ENCODE measurements around the gene ZFP69B. TPM values are rescaled to one million over a fixed set of nuclear protein-coding genes. Genes with fewer than 3 reads are reported as not detected.

The ZFP69B gene
- total RNA-seq, 1 donor from 2014 or later, result 6.7 TPM

DNA sequence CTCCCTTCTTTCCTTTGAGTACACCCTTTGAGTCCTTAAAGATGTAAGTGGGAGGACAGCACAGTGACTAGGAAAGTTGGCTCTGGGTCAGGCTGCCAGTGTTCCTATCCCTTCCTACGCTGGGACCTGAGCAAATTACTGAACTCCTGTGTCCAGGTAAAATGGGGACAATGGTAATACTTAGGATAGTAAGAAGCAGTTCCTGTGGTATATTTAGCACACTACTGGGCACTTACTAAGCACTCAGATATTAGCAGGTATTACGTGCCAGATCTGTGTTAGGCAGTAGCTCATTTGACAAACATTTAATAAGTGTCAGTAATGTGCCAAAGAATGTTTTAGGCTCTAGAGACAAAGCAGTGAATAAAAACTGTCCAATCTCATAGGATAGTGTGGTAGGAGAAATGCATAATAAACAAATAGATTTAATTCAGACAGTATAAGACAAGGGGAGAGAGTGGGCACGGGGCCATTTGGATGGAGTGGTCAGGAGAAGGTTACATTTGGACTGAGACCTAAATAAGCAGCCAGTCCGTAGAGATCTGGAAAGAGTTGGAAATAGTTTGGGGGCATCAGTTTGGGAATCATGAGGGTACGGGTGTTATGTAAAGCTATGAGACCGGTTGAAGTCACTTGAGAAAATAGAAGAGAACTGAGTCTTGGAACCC is 26.2 kb upstream of the ZFP69B start:
- H3K36me3 Mint-ChIP-seq (ENCODE audit: unreplicated experiment), result peaks cover 10% of the 10 kb centered on the region
- no peaks in the 10 kb centered on the region for H3K27me3 Mint-ChIP-seq (ENCODE audit: unreplicated experiment)

DNA sequence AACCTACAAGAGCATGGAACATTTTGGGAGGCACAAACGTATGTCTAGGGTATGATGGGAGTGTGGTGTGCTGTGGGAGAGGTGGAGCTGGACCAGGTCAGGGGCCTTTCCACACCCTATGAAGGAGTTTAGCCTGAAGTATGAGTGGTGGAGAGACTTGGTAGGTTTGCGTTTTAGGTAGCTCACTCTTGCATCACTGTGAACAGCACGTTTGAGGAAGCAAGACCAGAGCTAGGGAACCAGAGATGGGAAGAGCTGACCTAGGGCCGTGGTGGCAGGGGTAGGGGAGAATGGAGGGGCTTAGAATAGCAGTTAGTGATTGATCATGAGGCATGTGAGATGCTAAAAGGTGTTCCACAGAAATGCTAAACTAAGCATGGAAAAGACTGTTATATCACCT is 25.1 kb upstream of the ZFP69B start:
- Mint-ChIP-seq H3K9me3 (ENCODE audit: unreplicated experiment) (no peaks in the 10 kb centered on the region), H3K36me3 (ENCODE audit: unreplicated experiment) (peaks cover 9% of the 10 kb centered on the region), H3K27ac (ENCODE audit: unreplicated experiment) (no peak overlapping the region), H3K4me3 (ENCODE audit: unreplicated experiment) (no peak overlapping the region), H3K4me1 (ENCODE audit: unreplicated experiment) (peaks cover 4% of the 10 kb centered on the region), H3K27me3 (ENCODE audit: unreplicated experiment) (no peaks in the 10 kb centered on the region)
- DNase-seq (ENCODE audit: extremely low spot score, unreplicated experiment), result no peak
- TF ChIP-seq, protein P1, sequence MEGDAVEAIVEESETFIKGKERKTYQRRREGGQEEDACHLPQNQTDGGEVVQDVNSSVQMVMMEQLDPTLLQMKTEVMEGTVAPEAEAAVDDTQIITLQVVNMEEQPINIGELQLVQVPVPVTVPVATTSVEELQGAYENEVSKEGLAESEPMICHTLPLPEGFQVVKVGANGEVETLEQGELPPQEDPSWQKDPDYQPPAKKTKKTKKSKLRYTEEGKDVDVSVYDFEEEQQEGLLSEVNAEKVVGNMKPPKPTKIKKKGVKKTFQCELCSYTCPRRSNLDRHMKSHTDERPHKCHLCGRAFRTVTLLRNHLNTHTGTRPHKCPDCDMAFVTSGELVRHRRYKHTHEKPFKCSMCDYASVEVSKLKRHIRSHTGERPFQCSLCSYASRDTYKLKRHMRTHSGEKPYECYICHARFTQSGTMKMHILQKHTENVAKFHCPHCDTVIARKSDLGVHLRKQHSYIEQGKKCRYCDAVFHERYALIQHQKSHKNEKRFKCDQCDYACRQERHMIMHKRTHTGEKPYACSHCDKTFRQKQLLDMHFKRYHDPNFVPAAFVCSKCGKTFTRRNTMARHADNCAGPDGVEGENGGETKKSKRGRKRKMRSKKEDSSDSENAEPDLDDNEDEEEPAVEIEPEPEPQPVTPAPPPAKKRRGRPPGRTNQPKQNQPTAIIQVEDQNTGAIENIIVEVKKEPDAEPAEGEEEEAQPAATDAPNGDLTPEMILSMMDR (IDR thresholded peaks at IDR 0.05), result no peak

More for the DNA sequence above, 26.2 kb upstream of the ZFP69B start:
- Mint-ChIP-seq H3K27ac (ENCODE audit: unreplicated experiment) (no peak overlapping the region), H3K9me3 (ENCODE audit: unreplicated experiment) (no peaks in the 10 kb centered on the region), H3K4me3 (ENCODE audit: unreplicated experiment) (no peak overlapping the region), H3K4me1 (ENCODE audit: unreplicated experiment) (peaks cover 4% of the 10 kb centered on the region)
- DNase-seq (ENCODE audit: extremely low spot score, unreplicated experiment), result no peak
- TF ChIP-seq, protein P1 (IDR thresholded peaks at IDR 0.05), result no peak

- Mint-ChIP-seq H3K4me1 (ENCODE audit: unreplicated experiment) (peaks cover 10% of the 10 kb centered on the region), H3K27me3 (ENCODE audit: unreplicated experiment) (no peaks in the 10 kb centered on the region), H3K36me3 (ENCODE audit: unreplicated experiment) (peaks cover 4% of the 10 kb centered on the region), H3K9me3 (ENCODE audit: unreplicated experiment) (no peaks in the 10 kb centered on the region), H3K4me3 (ENCODE audit: unreplicated experiment) (no peak overlapping the region), H3K27ac (ENCODE audit: unreplicated experiment) (no peak overlapping the region)
- TF ChIP-seq, protein P1 (IDR thresholded peaks at IDR 0.05), result no peak
- no peak for DNase-seq (ENCODE audit: extremely low spot score, unreplicated experiment)
Observed at GRCh38 chr1:40431385-40431784, 18.9 kb upstream of the ZFP69B start.

DNA sequence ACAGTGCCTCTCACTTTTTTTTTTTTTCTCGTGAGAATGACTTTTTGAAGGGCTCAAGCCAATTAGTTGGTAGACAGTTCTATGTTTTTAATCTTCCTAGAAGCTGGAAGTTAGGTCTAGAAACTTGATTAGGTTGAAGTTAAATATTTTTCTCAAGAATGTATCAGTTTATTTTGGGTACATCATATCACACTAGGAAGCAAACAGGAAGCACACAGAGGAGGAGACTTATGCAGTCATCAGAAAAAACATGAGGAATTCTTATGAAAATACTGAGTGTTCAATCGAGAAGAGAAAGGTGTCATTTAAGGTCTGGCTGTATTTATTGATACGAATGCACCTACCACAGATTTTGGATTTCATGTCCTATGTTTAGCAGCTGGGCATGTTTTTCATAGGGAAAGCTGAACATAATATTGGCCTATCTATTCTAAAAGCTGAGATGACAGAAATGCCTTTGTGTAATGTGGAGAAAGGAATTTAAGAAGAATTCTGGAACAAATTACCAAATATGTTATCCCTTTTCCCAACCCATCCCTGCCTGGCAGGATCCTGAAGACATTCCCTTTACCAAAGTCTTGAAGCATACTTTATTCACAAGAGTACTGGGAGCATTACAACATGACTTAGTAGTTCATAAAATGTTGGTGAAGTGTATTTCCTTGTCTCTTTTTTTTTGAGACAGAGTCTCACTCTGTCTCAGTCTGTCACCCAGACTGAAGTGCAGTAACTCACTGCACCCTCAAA is 17.5 kb upstream of the ZFP69B start:
- TF ChIP-seq, protein P1 (IDR thresholded peaks at IDR 0.05), result no peak
- H3K9me3 Mint-ChIP-seq (ENCODE audit: unreplicated experiment), result no peaks in the 10 kb centered on the region
- peaks cover 10% of the 10 kb centered on the region for H3K4me1 Mint-ChIP-seq (ENCODE audit: unreplicated experiment)
- no peaks in the 10 kb centered on the region for H3K27me3 Mint-ChIP-seq (ENCODE audit: unreplicated experiment)
- H3K27ac Mint-ChIP-seq (ENCODE audit: unreplicated experiment), result no peak overlapping the region
- no peaks in the 10 kb centered on the region for H3K36me3 Mint-ChIP-seq (ENCODE audit: unreplicated experiment)
- DNase-seq (ENCODE audit: extremely low spot score, unreplicated experiment), result no peak
- no peak overlapping the region for H3K4me3 Mint-ChIP-seq (ENCODE audit: unreplicated experiment)

DNA sequence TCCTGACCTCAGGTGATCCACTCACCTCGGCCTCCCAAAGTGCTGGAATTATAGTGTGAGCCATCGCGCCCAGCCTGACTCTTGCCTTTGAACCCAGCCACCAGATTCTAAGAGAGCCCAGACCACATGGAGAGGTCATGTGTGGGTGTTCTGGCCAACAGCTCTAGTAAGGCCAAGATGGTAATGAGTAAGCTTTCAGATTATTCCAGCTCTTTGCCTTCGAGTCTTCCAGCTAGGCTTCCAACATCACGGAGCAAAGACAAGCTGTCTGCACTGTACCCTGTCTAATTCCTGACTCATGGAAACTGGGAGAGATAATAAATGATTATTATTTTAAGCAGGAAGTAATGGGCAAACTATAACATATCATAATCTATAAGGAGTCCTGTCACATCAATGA is 14.8 kb upstream of the ZFP69B start:
- DNase-seq (ENCODE audit: extremely low spot score, unreplicated experiment), result no peak
- H3K27me3 Mint-ChIP-seq (ENCODE audit: unreplicated experiment), result no peaks in the 10 kb centered on the region
- TF ChIP-seq, protein P1 (IDR thresholded peaks at IDR 0.05), result no peak
- H3K9me3 Mint-ChIP-seq (ENCODE audit: unreplicated experiment), result no peaks in the 10 kb centered on the region
- H3K36me3 Mint-ChIP-seq (ENCODE audit: unreplicated experiment), result no peaks in the 10 kb centered on the region
- no peak overlapping the region for H3K27ac Mint-ChIP-seq (ENCODE audit: unreplicated experiment)
- no peak overlapping the region for H3K4me3 Mint-ChIP-seq (ENCODE audit: unreplicated experiment)
- peaks cover 10% of the 10 kb centered on the region for H3K4me1 Mint-ChIP-seq (ENCODE audit: unreplicated experiment)
